Mammary epithelial cell (primary cell): ENCODE results near the gene MAPK11.

ENCODE experiments used
- EZH2 ChIP-seq: IDR thresholded peaks from 2 replicates; pipeline ENCODE4 v1.6.1; 2012; ENCODE audit warnings: low read length, inconsistent platforms, borderline replicate concordance
- TF ChIP-seq, protein P1 (sequence below), 2 donors: IDR thresholded peaks in 1 of 2; conservative IDR thresholded peaks in 1 of 2; 2 replicates each; pipeline ENCODE4 v1.5.1; 2011 to 2012; ENCODE audit warnings: inconsistent platforms in 2 of 2, low read length in 2 of 2, mild to moderate bottlenecking in 2 of 2, control low read depth in 1 of 2, low read depth in 1 of 2; ENCODE audit not compliant: insufficient read depth in 1 of 2; ENCODE audit errors: extremely low read depth in 1 of 2

DNA sequence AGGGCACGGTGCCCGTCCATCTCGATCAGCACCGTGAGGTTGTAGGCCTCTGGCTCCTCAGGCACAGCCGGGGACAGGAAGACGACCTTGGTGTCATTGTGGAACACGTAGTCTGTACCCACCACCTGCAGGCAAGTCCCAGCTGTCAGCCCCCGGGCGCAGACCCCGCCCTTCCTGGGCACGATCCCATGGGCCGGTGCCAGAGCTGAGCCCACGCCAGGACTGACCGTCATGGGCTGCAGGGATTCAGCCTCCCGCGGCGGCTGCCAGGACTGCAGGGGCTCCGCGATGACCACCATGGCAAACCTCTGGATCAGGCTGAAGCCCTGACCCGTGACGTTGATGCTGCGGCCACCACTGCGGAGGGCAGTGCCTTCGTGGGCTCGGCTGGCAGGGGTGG lies 11.8 kb upstream of the MAPK11 start:
- TF ChIP-seq, protein P1, sequence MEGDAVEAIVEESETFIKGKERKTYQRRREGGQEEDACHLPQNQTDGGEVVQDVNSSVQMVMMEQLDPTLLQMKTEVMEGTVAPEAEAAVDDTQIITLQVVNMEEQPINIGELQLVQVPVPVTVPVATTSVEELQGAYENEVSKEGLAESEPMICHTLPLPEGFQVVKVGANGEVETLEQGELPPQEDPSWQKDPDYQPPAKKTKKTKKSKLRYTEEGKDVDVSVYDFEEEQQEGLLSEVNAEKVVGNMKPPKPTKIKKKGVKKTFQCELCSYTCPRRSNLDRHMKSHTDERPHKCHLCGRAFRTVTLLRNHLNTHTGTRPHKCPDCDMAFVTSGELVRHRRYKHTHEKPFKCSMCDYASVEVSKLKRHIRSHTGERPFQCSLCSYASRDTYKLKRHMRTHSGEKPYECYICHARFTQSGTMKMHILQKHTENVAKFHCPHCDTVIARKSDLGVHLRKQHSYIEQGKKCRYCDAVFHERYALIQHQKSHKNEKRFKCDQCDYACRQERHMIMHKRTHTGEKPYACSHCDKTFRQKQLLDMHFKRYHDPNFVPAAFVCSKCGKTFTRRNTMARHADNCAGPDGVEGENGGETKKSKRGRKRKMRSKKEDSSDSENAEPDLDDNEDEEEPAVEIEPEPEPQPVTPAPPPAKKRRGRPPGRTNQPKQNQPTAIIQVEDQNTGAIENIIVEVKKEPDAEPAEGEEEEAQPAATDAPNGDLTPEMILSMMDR (conservative IDR thresholded peaks at IDR 0.05 in 1 of 2, IDR thresholded peaks at IDR 0.05 in 1 of 2; ENCODE audit: extremely low read depth in 1 of 2, insufficient read depth in 1 of 2, low read depth in 1 of 2, low read length in 2 of 2): no peak
- TF ChIP-seq EZH2: no peak
